Body of pancreas (tissue), 4 donors: ENCODE measurements around the gene VOPP1. TPM values are rescaled to one million over a fixed set of nuclear protein-coding genes. Genes with fewer than 3 reads are reported as not detected.
"Not testable (repeated sequence)": the region's sequence is repeated elsewhere in the genome, so short reads cannot be mapped to it uniquely, and the experiment has no call there.

Experiments
- ATAC-seq: fragments of 150-250 bp; one replicate; pipeline ENCODE4 v1.9.1; 2016
- DNase-seq, 4 donors: peaks; one replicate each; pipeline ENCODE4 v3.0.0-alpha.2; 2019
- H3K27ac ChIP-seq, 4 donors: fragments of 200-600 bp; sonication (generic); 1 replicate in 3 of 4; 2 replicates in 1 of 4; pipeline versions ENCODE4 v1.5.1 to v1.6.1; 2016 to 2019; ENCODE audit warnings: mild to moderate bottlenecking in 1 of 4, mixed read lengths in 1 of 4, moderate library complexity in 1 of 4
- H3K27me3 ChIP-seq, 2 donors: fragments of 200-600 bp; sonication (generic); one replicate each; pipeline ENCODE4 v1.6.0; 2016; ENCODE audit warnings: mild to moderate bottlenecking in 1 of 2
- H3K36me3 ChIP-seq, 2 donors: fragments of 200-600 bp; sonication (generic); replicated peaks in 1 of 2; 2 replicates each; pipeline ENCODE4 v1.5.1; 2016; ENCODE audit warnings: low read depth in 2 of 2; ENCODE audit not compliant: insufficient read depth in 1 of 2
- H3K4me1 ChIP-seq: fragments of 200-600 bp; sonication (generic); one replicate; pipeline ENCODE4 v1.6.0; 2016
- H3K4me3 ChIP-seq, 2 donors: fragments of 200-600 bp; sonication (generic); 1 replicate in 1 of 2; 2 replicates in 1 of 2; pipeline ENCODE4 v1.5.1; 2016 to 2019
- H3K9me3 ChIP-seq, 3 donors: fragments of 200-600 bp; sonication (generic); 1 replicate in 2 of 3; 2 replicates in 1 of 3; pipeline ENCODE4 v1.5.1; 2016
- POLR2A ChIP-seq, 3 donors: fragments of 450-650 bp; IDR thresholded peaks; one replicate each; pipeline ENCODE4 v1.6.1; 2016; ENCODE audit warnings: antibody characterized with exemption in 3 of 3, mild to moderate bottlenecking in 2 of 3
- WGBS, 2 donors: methylation state at CpG; one replicate each; pipeline ENCODE4 v1.1.5; 2017; 5-methylcytosine and 5-hydroxymethylcytosine counted together
- intact Hi-C: fragments of 100-400 bp; cut with DNase I; formaldehyde crosslinking; loops from one replicate; pipeline ENCODE4 v1.15.1; 2023
- total RNA-seq, 2 donors: library from RNA; depleted of rRNA; stranded (reverse); fragments of >200 nt; gene quantifications; one replicate each; pipeline ENCODE4 v1.1.0, GENCODE V29; 2016
- TF ChIP-seq, protein P1 (sequence below), 7 experiments: fragments of 450-650 bp in 4 of 7; fragments of 200-600 bp in 3 of 7; sonication (generic) in 3 of 7; IDR thresholded peaks; one replicate each; pipeline ENCODE4 v1.5.1; 2016 to 2019; ENCODE audit warnings: antibody characterized with exemption in 7 of 7

VOPP1 gene, protein sequence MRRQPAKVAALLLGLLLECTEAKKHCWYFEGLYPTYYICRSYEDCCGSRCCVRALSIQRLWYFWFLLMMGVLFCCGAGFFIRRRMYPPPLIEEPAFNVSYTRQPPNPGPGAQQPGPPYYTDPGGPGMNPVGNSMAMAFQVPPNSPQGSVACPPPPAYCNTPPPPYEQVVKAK
- total RNA-seq, result 10 to 100 TPM; 25.1 to 30.6 TPM

DNA sequence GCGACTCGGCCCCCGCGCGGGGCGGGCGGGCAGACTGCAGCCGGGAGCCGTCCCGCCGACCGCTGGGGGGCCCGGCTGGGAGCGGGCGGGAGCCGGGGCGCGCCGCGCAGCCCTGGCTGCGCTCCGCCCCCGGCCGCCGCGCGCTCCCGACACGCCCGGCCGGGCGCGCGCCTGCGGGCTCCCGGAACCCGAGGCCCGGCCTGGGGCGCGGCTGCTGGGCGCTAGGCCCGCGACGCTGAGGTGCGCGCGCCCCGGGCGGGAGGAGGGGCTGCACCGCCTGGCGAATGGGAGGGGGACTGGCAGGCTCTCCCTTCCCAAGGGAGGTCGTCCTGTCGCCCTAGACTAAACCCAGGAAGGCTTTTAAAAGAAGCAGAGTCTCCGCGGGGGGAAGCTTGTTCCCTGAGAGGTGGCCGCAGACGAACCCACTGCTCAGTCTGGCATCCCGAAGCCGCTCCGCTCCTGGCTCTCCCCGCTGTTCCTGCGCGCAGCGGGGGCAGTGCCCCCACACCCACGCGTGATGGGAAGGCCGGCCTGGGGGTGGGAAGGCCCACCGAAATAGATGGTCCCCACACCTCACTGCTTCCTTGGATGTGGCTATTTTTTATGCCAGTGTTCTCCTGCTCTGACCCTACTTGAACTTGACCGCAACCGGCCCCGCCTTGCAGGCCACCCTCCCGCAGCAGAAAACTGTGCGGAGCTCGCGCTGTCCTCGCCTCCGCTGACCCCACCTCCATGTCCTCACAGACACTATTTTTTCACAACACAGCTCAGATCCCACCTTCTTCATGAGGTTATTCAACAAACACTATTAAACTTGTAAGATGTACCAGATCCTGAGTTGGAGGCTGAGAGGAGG is at the start of gene VOPP1:
Gene VOPP1, minus strand, starts transcription at position 125 of the 856 bp plus-strand sequence. CDS start 178 bp downstream, outside the sequence.
- peak; percentile 55 to 74 (median 60) for DNase-seq
- peak; percentile 92 for ATAC-seq
- Histone ChIP-seq H3K27me3 (no peaks in the 10 kb centered on the region), H3K9me3 (no peaks in the 10 kb centered on the region), H3K36me3 (no peaks in the 10 kb centered on the region), H3K4me1 (peaks cover 33% of the 10 kb centered on the region), H3K4me3 (peak within 1 kb of the TSS; percentile 94 to 98), H3K27ac (peak within 1 kb of the TSS; percentile 68 to 86 (median 82))
- intact Hi-C loops, result no loop called here
- TF ChIP-seq, protein P1, sequence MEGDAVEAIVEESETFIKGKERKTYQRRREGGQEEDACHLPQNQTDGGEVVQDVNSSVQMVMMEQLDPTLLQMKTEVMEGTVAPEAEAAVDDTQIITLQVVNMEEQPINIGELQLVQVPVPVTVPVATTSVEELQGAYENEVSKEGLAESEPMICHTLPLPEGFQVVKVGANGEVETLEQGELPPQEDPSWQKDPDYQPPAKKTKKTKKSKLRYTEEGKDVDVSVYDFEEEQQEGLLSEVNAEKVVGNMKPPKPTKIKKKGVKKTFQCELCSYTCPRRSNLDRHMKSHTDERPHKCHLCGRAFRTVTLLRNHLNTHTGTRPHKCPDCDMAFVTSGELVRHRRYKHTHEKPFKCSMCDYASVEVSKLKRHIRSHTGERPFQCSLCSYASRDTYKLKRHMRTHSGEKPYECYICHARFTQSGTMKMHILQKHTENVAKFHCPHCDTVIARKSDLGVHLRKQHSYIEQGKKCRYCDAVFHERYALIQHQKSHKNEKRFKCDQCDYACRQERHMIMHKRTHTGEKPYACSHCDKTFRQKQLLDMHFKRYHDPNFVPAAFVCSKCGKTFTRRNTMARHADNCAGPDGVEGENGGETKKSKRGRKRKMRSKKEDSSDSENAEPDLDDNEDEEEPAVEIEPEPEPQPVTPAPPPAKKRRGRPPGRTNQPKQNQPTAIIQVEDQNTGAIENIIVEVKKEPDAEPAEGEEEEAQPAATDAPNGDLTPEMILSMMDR (IDR thresholded peaks at IDR 0.05), result peak in 2 of 7 experiments; percentile 27 to 39
- peak; percentile 14 to 68 (median 49) for TF ChIP-seq POLR2A (IDR thresholded peaks at IDR 0.05)
- 0 to 1% methylated on average over 11 to 45 of the region's 77 CpGs for WGBS, 2 donors

DNA sequence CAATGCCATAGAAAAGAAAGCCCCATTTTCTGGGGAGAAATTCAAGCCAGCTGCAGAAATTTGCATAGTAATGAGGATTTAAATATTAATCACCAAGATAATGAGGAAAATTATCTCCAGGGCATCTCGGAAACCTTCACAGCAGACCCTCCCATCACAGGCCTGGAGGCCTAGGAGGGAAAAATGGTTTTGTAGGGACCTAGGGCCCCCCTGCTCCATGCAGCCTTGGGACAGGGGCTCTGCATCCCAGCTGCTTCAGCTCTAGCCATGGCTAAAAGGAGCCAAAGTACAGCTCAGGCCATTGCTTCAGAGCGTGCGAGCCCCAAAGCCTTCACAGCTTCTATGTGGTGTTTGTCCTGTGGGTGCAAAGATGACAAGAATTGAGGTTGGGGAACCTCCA is 46.6 kb upstream of the VOPP1 start:
- intact Hi-C loops, result no loop called here
- ATAC-seq (no peak), DNase-seq (no peak)
- Histone ChIP-seq H3K4me1 (no peaks in the 10 kb centered on the region), H3K9me3 (no peaks in the 10 kb centered on the region), H3K4me3 (no peak overlapping the region), H3K36me3 (no peaks in the 10 kb centered on the region), H3K27me3 (no peaks in the 10 kb centered on the region), H3K27ac (no peak overlapping the region)
- TF ChIP-seq POLR2A (IDR thresholded peaks at IDR 0.05), result no peak
- TF ChIP-seq, protein P1 (IDR thresholded peaks at IDR 0.05), result no peak
- WGBS, 2 donors, result 60 to 93% methylated on average over 3 of the region's 3 CpGs

DNA sequence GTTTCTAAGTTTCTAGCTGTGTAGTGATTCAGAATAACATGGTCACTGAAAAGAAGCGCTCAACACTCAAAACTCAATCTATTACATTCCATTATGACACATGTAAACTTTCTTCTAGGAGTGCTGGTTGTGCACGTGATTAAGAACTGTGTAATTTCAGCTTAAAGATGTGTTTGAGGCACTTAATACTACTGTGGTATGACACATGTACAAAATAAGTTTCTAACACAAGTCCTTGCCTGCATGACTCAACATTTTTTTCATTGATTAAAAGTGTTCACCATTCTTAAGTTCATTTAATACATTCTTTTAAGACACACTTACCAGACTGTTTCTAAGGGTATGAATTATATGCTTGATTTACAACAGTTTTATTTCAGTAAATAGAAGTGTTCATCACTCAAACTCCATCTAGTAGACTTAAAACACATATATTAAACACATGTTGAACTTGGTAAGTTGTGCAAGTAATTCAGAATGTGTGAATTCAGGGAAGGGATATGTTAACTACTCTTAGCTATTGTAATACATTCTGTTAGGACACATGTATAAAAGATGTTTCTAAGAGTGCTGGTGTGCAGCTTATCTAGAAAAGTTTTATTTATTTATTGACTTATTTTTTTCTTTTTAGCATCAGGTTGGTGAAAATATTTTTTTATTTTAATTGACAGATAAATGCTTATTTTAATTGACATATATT is 42.2 kb upstream of the VOPP1 start:
- intact Hi-C loops, H3K27me3 ChIP-seq, H3K4me1 ChIP-seq, ATAC-seq, DNase-seq, H3K9me3 ChIP-seq, H3K4me3 ChIP-seq, H3K36me3 ChIP-seq, H3K27ac ChIP-seq: not testable (repeated sequence)
- 37 to 40% methylated on average over 2 of the region's 2 CpGs for WGBS, 2 donors

DNA sequence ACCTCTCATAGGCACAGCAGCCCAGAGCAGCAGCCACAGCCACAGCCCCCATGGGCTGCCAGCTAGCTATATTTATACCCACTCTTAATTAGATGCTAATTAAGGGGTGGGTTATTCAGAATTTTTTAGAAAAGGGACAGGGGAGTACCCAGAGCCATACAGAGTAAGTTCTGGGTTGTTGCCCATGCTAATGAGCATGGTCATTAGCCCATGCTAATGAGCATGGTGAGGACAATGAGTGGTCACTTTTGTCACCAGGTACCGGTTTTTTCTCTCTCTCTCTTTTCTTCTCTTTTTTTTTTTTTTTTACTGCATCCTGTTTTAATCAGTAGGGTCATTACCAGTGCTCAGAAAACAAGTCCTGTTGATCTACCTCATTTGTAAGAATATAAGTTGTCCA is 37.4 kb upstream of the VOPP1 start:
- H3K27me3 ChIP-seq, DNase-seq, ATAC-seq, H3K4me1 ChIP-seq, H3K9me3 ChIP-seq, H3K36me3 ChIP-seq, intact Hi-C loops, H3K4me3 ChIP-seq, H3K27ac ChIP-seq: not testable (repeated sequence)
- 72 to 88% methylated on average over 1 of the region's 1 CpG for WGBS, 2 donors

DNA sequence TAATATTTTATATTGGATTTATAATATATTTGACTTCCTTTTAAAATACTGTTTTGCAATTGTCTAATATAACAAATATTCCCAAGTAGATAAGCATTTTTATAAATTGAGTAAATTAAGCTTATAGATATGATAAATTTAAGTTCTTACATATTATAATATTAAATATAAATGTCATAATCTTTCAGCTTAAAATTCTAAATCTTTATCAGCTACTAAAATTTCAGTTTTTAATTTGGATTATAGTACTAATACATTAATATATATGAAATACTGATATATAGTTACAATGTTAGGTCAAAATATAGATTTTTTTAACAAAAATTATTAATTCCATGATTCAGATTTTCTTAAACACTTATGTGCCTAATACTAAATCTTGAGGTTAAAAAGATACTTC is 33.4 kb upstream of the VOPP1 start:
- H3K27me3 ChIP-seq, H3K36me3 ChIP-seq, ATAC-seq, H3K4me3 ChIP-seq, H3K27ac ChIP-seq, H3K4me1 ChIP-seq, H3K9me3 ChIP-seq, intact Hi-C loops, DNase-seq: not testable (repeated sequence)

DNA sequence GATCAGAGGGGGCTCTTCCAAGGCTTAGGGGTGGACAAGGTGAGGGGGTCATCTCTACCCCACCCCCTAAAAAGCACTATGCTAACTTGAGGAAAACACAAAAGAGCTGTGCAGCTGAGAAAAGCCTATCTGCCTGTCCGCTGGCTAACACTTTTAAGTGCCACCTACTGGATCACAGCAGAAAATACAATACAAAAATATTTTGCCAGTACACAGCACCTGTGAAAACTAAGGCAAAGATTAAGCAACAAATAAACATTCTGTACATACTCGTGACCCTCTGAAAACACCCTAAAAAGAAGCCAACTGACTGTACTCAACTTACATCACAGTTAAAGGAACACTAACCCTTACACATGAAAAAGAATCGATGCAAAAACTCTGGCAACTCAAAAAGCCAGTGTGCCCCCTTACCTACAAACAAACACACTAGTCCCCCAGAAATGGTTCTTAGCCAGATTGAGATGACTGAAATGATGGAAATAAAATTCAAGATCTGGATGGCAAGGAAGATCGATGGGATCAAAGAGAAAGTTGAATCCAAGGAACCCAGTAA is 25.7 kb upstream of the VOPP1 start:
- H3K9me3 ChIP-seq, intact Hi-C loops, H3K27ac ChIP-seq, H3K36me3 ChIP-seq, DNase-seq, H3K4me1 ChIP-seq, H3K4me3 ChIP-seq, H3K27me3 ChIP-seq: not testable (repeated sequence)
- ATAC-seq, result peak; percentile 52
- TF ChIP-seq, protein P1 (IDR thresholded peaks at IDR 0.05), result peak in 6 of 7 experiments; percentile 12 to 60 (median 50)
- 38 to 50% methylated on average over 4 of the region's 4 CpGs for WGBS, 2 donors

DNA sequence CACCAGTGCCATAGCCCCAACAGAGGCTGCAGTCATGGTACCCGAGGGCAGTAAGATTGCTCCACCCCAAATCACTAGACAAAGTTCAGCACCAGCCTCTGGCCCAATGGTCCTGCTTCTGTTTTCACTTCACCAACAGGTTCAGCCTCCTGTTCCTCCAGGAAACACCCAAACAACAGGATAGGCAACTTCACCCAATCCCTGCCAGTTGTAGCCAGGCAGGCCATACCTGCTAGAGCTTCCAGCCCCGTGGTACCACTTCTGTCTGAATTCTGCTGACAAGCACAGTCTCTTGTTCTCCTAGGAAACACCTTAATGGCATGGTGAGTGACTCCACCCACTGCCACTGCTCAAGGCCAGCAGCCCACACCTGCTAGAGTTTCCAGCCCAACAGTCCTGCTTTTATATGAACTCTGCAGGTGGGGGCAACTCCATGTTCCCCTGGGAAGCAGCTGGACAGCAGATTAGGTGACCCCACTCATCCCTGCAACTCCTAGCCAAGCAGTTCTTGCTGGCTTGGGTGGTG is 25.0 kb upstream of the VOPP1 start:
- WGBS, 2 donors, result 0 to 40% methylated on average over 1 to 2 of the region's 2 CpGs
- H3K27me3 ChIP-seq, H3K4me3 ChIP-seq, H3K27ac ChIP-seq, intact Hi-C loops, H3K4me1 ChIP-seq, H3K36me3 ChIP-seq, H3K9me3 ChIP-seq: not testable (repeated sequence)
- ATAC-seq, result peak; percentile 24
- peak in 1 of 4 donors; percentile 37 for DNase-seq
